ENCODE data around the gene ARHGAP45.

DNA sequence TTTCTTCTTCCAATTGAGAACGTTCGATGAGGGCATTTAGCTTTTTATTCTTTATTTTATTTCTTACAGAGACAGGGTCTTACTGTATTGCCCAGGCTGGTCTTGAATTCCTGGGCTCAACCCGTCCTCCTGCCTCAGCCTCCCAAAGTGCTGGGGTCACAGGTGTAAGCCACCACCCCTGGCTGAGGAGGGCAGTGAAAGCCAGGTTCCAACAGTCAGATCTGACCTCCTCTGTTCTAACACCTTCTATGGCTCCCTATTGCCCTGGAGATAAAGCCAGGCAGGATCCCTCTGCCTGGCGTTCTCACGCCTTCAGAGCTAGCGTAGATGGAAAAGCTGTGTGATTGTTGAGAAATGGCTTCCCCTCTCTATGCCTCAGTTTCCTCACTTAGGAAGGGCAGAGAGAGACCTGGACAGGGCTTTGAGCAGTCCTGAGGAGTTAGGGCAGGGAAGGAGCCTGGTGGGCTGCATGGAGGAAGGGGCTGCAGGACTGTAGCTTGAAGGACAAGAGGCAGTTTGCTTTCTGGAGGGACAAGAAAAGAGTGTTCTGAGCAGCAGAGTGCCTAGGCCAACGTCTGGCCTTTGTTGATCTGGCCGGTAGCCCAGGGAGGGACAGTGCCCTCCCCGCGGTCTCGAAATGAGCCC lies 5.5 kb downstream of the ARHGAP45 start:
- TF ChIP-seq CTCF (IDR thresholded peaks at IDR 0.05) (no peak), POLR2A (IDR thresholded peaks at IDR 0.05) (no peak)

Data from body of pancreas (tissue), 4 donors.